Trophoblast cell (in vitro differentiated cells and primary cell): ENCODE results near the gene GRB10.
A peak's percentile ranks its signal among the peaks of the same experiment; 100 is the strongest.

Experiments used
- DNase-seq, 2 donors: peaks; one replicate each; pipeline ENCODE4 v3.0.0-alpha.2; 2016
- H2AFZ ChIP-seq: 2 replicates; pipeline ENCODE4 v1.6.1; 2013; ENCODE audit warnings: low read length, moderate library complexity, mild to moderate bottlenecking; ENCODE audit not compliant: insufficient read depth, poor library complexity
- H2AK5ac ChIP-seq: 2 replicates; pipeline ENCODE4 v1.6.1; 2013; ENCODE audit warnings: mild to moderate bottlenecking, low read length
- H2BK120ac ChIP-seq: 2 replicates; pipeline ENCODE4 v1.6.1; 2013; ENCODE audit warnings: low read length, mild to moderate bottlenecking, moderate library complexity; ENCODE audit not compliant: insufficient read depth, poor library complexity
- H2BK12ac ChIP-seq: 2 replicates; pipeline ENCODE4 v1.6.1; 2013; ENCODE audit warnings: mild to moderate bottlenecking, low read length, moderate library complexity
- H2BK5ac ChIP-seq: 2 replicates; pipeline ENCODE4 v1.6.1; 2013; ENCODE audit warnings: low read length, low read depth, moderate library complexity, mild to moderate bottlenecking; ENCODE audit not compliant: poor library complexity
- H3K14ac ChIP-seq: 2 replicates; pipeline ENCODE4 v1.6.1; 2013; ENCODE audit warnings: mild to moderate bottlenecking, low read length
- H3K18ac ChIP-seq: 2 replicates; pipeline ENCODE4 v1.6.1; 2013; ENCODE audit warnings: mild to moderate bottlenecking, low read length
- H3K23ac ChIP-seq: 2 replicates; pipeline ENCODE4 v1.6.1; 2013; ENCODE audit warnings: low read length
- H3K27ac ChIP-seq: 2 replicates; pipeline ENCODE4 v1.5.1; 2013; ENCODE audit warnings: low read depth, mild to moderate bottlenecking, inconsistent platforms, low read length, moderate library complexity
- H3K27me3 ChIP-seq: 2 replicates; pipeline ENCODE4 v1.6.1; 2013; ENCODE audit warnings: inconsistent platforms, mild to moderate bottlenecking, low read length, moderate library complexity; ENCODE audit not compliant: insufficient read depth
- H3K36me3 ChIP-seq, 2 experiments: 1 replicate in 1 of 2; 2 replicates in 1 of 2; pipeline ENCODE4 v1.6.1; 2013; ENCODE audit warnings: low read length in 2 of 2, mild to moderate bottlenecking in 2 of 2, moderate library complexity in 1 of 2; ENCODE audit not compliant: insufficient read depth in 2 of 2, control insufficient read depth in 1 of 2
- H3K4ac ChIP-seq: 2 replicates; pipeline ENCODE4 v1.6.1; 2013; ENCODE audit warnings: low read depth, mild to moderate bottlenecking, low read length, moderate library complexity
- H3K4me1 ChIP-seq, 2 experiments: 1 replicate in 1 of 2; 2 replicates in 1 of 2; pipeline ENCODE4 v1.6.1; 2013; ENCODE audit warnings: low read length in 2 of 2, mild to moderate bottlenecking in 2 of 2, moderate library complexity in 1 of 2; ENCODE audit not compliant: insufficient read depth in 2 of 2, control insufficient read depth in 1 of 2
- H3K4me2 ChIP-seq: 2 replicates; pipeline ENCODE4 v1.6.1; 2013; ENCODE audit warnings: inconsistent platforms, mild to moderate bottlenecking, low read length, moderate library complexity
- H3K4me3 ChIP-seq: 2 replicates; pipeline ENCODE4 v1.5.1; 2013; ENCODE audit warnings: mild to moderate bottlenecking, low read depth, low read length, inconsistent platforms
- H3K79me1 ChIP-seq: one replicate; pipeline ENCODE4 v1.6.1; 2013; ENCODE audit warnings: low read length
- H3K79me2 ChIP-seq: 2 replicates; pipeline ENCODE4 v1.6.1; 2013; ENCODE audit warnings: low read length, mild to moderate bottlenecking; ENCODE audit not compliant: control insufficient read depth, insufficient read depth, poor library complexity
- H3K9ac ChIP-seq: 2 replicates; pipeline ENCODE4 v1.6.1; 2013; ENCODE audit warnings: mild to moderate bottlenecking, low read length
- H3K9me3 ChIP-seq: 2 replicates; pipeline ENCODE4 v1.6.1; 2013; ENCODE audit warnings: low read depth, mild to moderate bottlenecking, control low read depth, inconsistent platforms, low read length; ENCODE audit not compliant: insufficient read depth
- H4K12ac ChIP-seq: 2 replicates; pipeline ENCODE4 v1.6.1; 2013; ENCODE audit warnings: low read depth, mild to moderate bottlenecking, low read length, moderate library complexity
- H4K8ac ChIP-seq: 2 replicates; pipeline ENCODE4 v1.6.1; 2013; ENCODE audit warnings: low read depth, mild to moderate bottlenecking, low read length, moderate library complexity
- H4K91ac ChIP-seq: one replicate; pipeline ENCODE4 v1.6.1; 2013; ENCODE audit warnings: low read depth, mild to moderate bottlenecking, low read length, moderate library complexity
- WGBS: extraction: QIAGEN DNeasy Blood & Tissue Kit; methylation state at CpG from one replicate; pipeline ENCODE4 v1.1.7; 2013; ENCODE audit warnings: missing lambda C conversion rate; ENCODE audit not compliant: insufficient read length, insufficient coverage; ENCODE audit errors: extremely low coverage; 5-methylcytosine and 5-hydroxymethylcytosine counted together

GRB10 gene

DNA sequence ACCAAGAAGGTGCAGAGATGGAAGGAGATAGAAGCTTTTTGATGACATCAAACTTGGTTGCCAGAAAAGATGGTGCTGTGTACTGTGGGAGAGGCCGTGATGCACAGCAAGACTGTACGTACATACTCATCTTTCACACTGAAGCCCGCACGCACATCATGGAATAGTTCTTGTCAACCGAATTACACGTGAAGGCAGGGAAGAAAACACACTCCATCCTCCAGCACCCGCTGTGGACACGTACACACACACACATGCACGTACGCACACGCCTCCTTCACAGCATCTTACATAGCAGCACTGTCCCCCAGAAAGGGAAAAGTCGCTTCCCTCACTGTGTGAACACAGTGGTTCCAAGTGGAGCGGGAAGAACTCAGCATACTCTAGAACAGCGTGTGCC is 163.0 kb downstream of the GRB10 start:
- H2BK5ac ChIP-seq = no peak overlapping the region
- WGBS = no CpG with 5 or more reads among the region's 14 CpGs
- no peaks in the 10 kb centered on the region for H3K79me2 ChIP-seq

DNA sequence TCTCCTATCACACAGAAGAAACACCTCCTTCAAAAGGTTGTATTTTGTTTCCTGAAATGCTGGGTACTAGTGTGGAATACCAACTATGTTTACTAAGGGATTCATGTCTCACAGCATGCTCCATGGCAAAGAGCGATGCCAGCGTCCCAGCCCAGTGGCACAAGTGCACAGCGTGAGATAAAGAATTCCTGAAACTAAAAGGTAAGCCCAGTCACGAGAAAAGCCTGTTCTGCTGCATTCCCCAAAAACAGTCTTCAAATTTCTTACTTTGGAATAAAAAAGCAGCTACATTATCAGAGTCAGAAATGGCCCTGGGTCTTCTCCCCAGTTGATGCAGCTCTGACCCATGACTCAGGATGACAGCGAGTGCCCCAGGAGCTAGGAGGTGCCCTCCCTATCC is 164.4 kb downstream of the GRB10 start:
- peaks cover 3 to 5% of the 10 kb centered on the region in 2 experiments for H3K4me1 ChIP-seq
- H3K23ac ChIP-seq = no peak overlapping the region
- H3K36me3 ChIP-seq = peaks cover 9 to 14% of the 10 kb centered on the region in 2 experiments
- H2BK120ac ChIP-seq = no peak overlapping the region
- H3K27me3 ChIP-seq = no peaks in the 10 kb centered on the region
- H3K4me3 ChIP-seq = no peak overlapping the region
- no peak overlapping the region for H3K27ac ChIP-seq
- H3K14ac ChIP-seq = no peak overlapping the region
- no peak overlapping the region for H3K4ac ChIP-seq
- no peak overlapping the region for H4K12ac ChIP-seq
- no peaks in the 10 kb centered on the region for H3K9me3 ChIP-seq
- no peak overlapping the region for H2BK5ac ChIP-seq
- no peak overlapping the region for H3K18ac ChIP-seq
- no peak overlapping the region for H3K4me2 ChIP-seq
- no peak overlapping the region for H4K91ac ChIP-seq
- no CpG with 5 or more reads among the region's 5 CpGs for WGBS
- no peak overlapping the region for H2AFZ ChIP-seq
- no peaks in the 10 kb centered on the region for H3K79me2 ChIP-seq
- H3K9ac ChIP-seq = no peak overlapping the region
- DNase-seq = peak; percentile 53 to 83
- H2AK5ac ChIP-seq = no peak overlapping the region
- H2BK12ac ChIP-seq = no peak overlapping the region
- H4K8ac ChIP-seq = no peak overlapping the region
- H3K79me1 ChIP-seq = no peaks in the 10 kb centered on the region

More for the DNA sequence above, 163.0 kb downstream of the GRB10 start:
- Histone ChIP-seq H2AK5ac (no peak overlapping the region), H3K36me3 (peaks cover 4 to 8% of the 10 kb centered on the region in 2 experiments), H4K91ac (no peak overlapping the region), H3K9ac (no peak overlapping the region), H3K14ac (no peak overlapping the region), H3K79me1 (no peaks in the 10 kb centered on the region), H3K27me3 (no peaks in the 10 kb centered on the region), H3K18ac (no peak overlapping the region), H2BK120ac (no peak overlapping the region), H3K4me1 (peaks cover 0 to 5% of the 10 kb centered on the region in 2 experiments), H3K9me3 (no peaks in the 10 kb centered on the region), H4K12ac (no peak overlapping the region), H3K4me3 (peak overlapping the region; percentile 60), H2BK12ac (no peak overlapping the region), H3K4me2 (no peak overlapping the region), H3K23ac (peak overlapping the region; percentile 78), H2AFZ (no peak overlapping the region), H3K4ac (no peak overlapping the region), H3K27ac (no peak overlapping the region), H4K8ac (no peak overlapping the region)
- no peak for DNase-seq

DNA sequence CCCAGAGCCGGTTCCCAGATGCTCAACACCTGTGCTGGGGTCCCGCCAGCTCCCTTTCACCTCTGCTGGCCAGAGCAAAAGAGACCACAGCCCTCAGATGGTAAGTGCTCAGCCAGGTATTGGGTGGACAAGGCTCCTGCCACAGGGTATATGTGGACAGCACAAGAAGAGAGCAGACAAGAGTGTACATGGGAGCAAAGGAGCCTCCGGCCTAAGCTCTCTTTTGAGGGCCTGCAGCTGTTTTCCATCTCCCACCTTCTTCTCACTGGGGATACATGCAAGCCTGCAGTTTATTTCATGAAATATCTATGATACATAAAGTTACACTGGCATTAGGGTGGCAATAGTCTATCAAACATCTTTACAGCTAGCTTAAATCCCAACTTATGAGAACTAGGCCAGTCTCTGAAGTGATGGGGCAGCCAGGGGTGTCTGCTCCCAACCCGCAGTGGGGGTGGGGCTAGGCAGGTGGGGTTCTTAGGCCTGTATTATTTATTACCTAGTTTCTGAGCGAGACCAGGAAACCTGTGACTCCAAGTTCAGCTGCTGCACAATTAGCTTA is 167.1 kb downstream of the GRB10 start:
- no CpG with 5 or more reads among the region's 5 CpGs for WGBS
- no peak overlapping the region for H3K4ac ChIP-seq

GRCh38 chr7:50614721-50615518 is 167.8 kb downstream of the GRB10 start:
- Histone ChIP-seq H3K27me3 (no peaks in the 10 kb centered on the region), H3K9me3 (no peaks in the 10 kb centered on the region), H3K79me1 (no peaks in the 10 kb centered on the region), H3K79me2 (no peaks in the 10 kb centered on the region), H2BK5ac (no peak overlapping the region), H2BK12ac (no peak overlapping the region), H3K4ac (no peak overlapping the region), H4K8ac (no peak overlapping the region), H2AFZ (no peak overlapping the region), H4K12ac (no peak overlapping the region), H3K4me1 (peaks cover 8 to 11% of the 10 kb centered on the region in 2 experiments), H3K9ac (no peak overlapping the region), H3K4me2 (no peak overlapping the region), H3K4me3 (no peak overlapping the region), H3K14ac (no peak overlapping the region), H4K91ac (no peak overlapping the region), H3K23ac (no peak overlapping the region), H3K27ac (no peak overlapping the region), H2BK120ac (no peak overlapping the region), H2AK5ac (no peak overlapping the region), H3K18ac (no peak overlapping the region), H3K36me3 (peaks cover 10 to 24% of the 10 kb centered on the region in 2 experiments)
- DNase-seq = no peak
- no CpG with 5 or more reads among the region's 20 CpGs for WGBS

More for the DNA sequence above, 167.1 kb downstream of the GRB10 start:
- Histone ChIP-seq H2AFZ (no peak overlapping the region), H4K8ac (no peak overlapping the region), H3K79me1 (no peaks in the 10 kb centered on the region), H3K14ac (no peak overlapping the region), H2BK5ac (no peak overlapping the region), H4K91ac (no peak overlapping the region), H2BK120ac (no peak overlapping the region), H3K23ac (no peak overlapping the region), H3K27me3 (no peaks in the 10 kb centered on the region), H3K9ac (no peak overlapping the region), H3K18ac (no peak overlapping the region), H3K4me3 (no peak overlapping the region), H3K4me2 (no peak overlapping the region), H4K12ac (no peak overlapping the region), H2AK5ac (no peak overlapping the region), H3K79me2 (no peaks in the 10 kb centered on the region), H3K9me3 (no peaks in the 10 kb centered on the region), H3K4me1 (peaks cover 8 to 11% of the 10 kb centered on the region in 2 experiments), H3K27ac (no peak overlapping the region), H2BK12ac (no peak overlapping the region), H3K36me3 (peaks cover 10 to 22% of the 10 kb centered on the region in 2 experiments)
- no peak for DNase-seq
